H9 (cell line): ENCODE data around the gene VDAC1. TPM values are rescaled to one million over a fixed set of nuclear protein-coding genes. Genes with fewer than 3 reads are reported as not detected.

ENCODE experiments used
- DNase-seq: peaks from one replicate; pipeline ENCODE4 v3.0.0-alpha.2; 2017
- H2AFZ ChIP-seq: one replicate; pipeline ENCODE4 v1.6.1; 2013; ENCODE audit warnings: mild to moderate bottlenecking, low read length, control low read depth, moderate library complexity
- H2AK5ac ChIP-seq: 2 replicates; pipeline ENCODE4 v1.6.1; 2013; ENCODE audit warnings: low read length, control low read depth, mixed read lengths; ENCODE audit not compliant: insufficient read length
- H2BK120ac ChIP-seq: one replicate; pipeline ENCODE4 v1.6.1; 2013; ENCODE audit warnings: low read depth, mild to moderate bottlenecking, low read length, control low read depth, inconsistent platforms; ENCODE audit not compliant: poor library complexity, severe bottlenecking
- H2BK12ac ChIP-seq: 2 replicates; pipeline ENCODE4 v1.6.1; 2013; ENCODE audit warnings: low read length, control low read depth, mixed read lengths, low read depth; ENCODE audit not compliant: insufficient read length
- H2BK15ac ChIP-seq: 2 replicates; pipeline ENCODE4 v1.6.1; 2013; ENCODE audit warnings: low read depth, low read length, control low read depth
- H2BK20ac ChIP-seq: one replicate; pipeline ENCODE4 v1.6.1; 2013; ENCODE audit warnings: low read depth, mild to moderate bottlenecking, low read length, control low read depth, inconsistent platforms; ENCODE audit not compliant: poor library complexity, severe bottlenecking
- H2BK5ac ChIP-seq: 2 replicates; pipeline ENCODE4 v1.6.1; 2013; ENCODE audit warnings: low read length, control low read depth, mixed read lengths; ENCODE audit not compliant: insufficient read length
- H3K14ac ChIP-seq: 2 replicates; pipeline ENCODE4 v1.6.1; 2013; ENCODE audit warnings: low read length, control low read depth; ENCODE audit not compliant: insufficient read depth
- H3K18ac ChIP-seq: 2 replicates; pipeline ENCODE4 v1.6.1; 2013; ENCODE audit warnings: low read depth, mild to moderate bottlenecking, mixed read lengths, low read length, control low read depth; ENCODE audit not compliant: insufficient read length
- H3K23ac ChIP-seq: 2 replicates; pipeline ENCODE4 v1.6.1; 2013; ENCODE audit warnings: low read length, control low read depth, mixed read lengths, low read depth; ENCODE audit not compliant: insufficient read length
- H3K23me2 ChIP-seq: 2 replicates; pipeline ENCODE4 v1.6.1; 2013; ENCODE audit warnings: low read depth, mild to moderate bottlenecking, mixed read lengths, low read length, control low read depth; ENCODE audit not compliant: insufficient read length, poor library complexity, severe bottlenecking
- H3K27ac ChIP-seq: 2 replicates; pipeline ENCODE4 v1.5.1; 2013; ENCODE audit warnings: low read length, control low read depth, mixed read lengths, low read depth; ENCODE audit not compliant: insufficient read length
- H3K27me3 ChIP-seq: 2 replicates; pipeline ENCODE4 v1.6.1; 2013; ENCODE audit warnings: low read length, control low read depth, inconsistent platforms; ENCODE audit not compliant: insufficient read depth
- H3K4ac ChIP-seq: 2 replicates; pipeline ENCODE4 v1.6.1; 2013; ENCODE audit warnings: low read depth, mild to moderate bottlenecking, control low read depth, inconsistent platforms, low read length, moderate library complexity
- H3K4me1 ChIP-seq: 2 replicates; pipeline ENCODE4 v1.6.1; 2013; ENCODE audit warnings: low read length, control low read depth, inconsistent platforms; ENCODE audit not compliant: insufficient read depth
- H3K4me2 ChIP-seq: 2 replicates; pipeline ENCODE4 v1.6.1; 2013; ENCODE audit warnings: low read length, control low read depth, mixed read lengths; ENCODE audit not compliant: insufficient read length, insufficient read depth
- H3K56ac ChIP-seq: 2 replicates; pipeline ENCODE4 v1.6.1; 2013; ENCODE audit warnings: low read depth, mild to moderate bottlenecking, mixed read lengths, low read length, control low read depth; ENCODE audit not compliant: insufficient read length
- H3K79me1 ChIP-seq: 2 replicates; pipeline ENCODE4 v1.6.1; 2013; ENCODE audit warnings: low read depth, mild to moderate bottlenecking, moderate library complexity, low read length, control low read depth, inconsistent platforms; ENCODE audit not compliant: insufficient read depth, poor library complexity, severe bottlenecking
- H3K79me2 ChIP-seq: 2 replicates; pipeline ENCODE4 v1.6.1; 2013; ENCODE audit warnings: low read length, control low read depth, inconsistent platforms; ENCODE audit not compliant: insufficient read depth
- H3K9ac ChIP-seq: 2 replicates; pipeline ENCODE4 v1.6.1; 2013; ENCODE audit warnings: low read length, control low read depth, mixed read lengths; ENCODE audit not compliant: insufficient read length; ENCODE audit errors: extremely low read depth
- H3K9me3 ChIP-seq: one replicate; pipeline ENCODE4 v1.6.1; 2013; ENCODE audit warnings: low read depth, low read length, inconsistent platforms; ENCODE audit not compliant: control insufficient read depth
- H3T11ph ChIP-seq: one replicate; pipeline ENCODE4 v1.6.1; 2013; ENCODE audit warnings: mild to moderate bottlenecking, low read length, control low read depth, inconsistent platforms
- H4K20me1 ChIP-seq: one replicate; pipeline ENCODE4 v1.6.1; 2013; ENCODE audit not compliant: control insufficient read depth, insufficient read length, insufficient read depth
- H4K5ac ChIP-seq: 2 replicates; pipeline ENCODE4 v1.6.1; 2013; ENCODE audit warnings: low read depth, mild to moderate bottlenecking, mixed read lengths, low read length, control low read depth; ENCODE audit not compliant: insufficient read length
- H4K8ac ChIP-seq: replicated peaks from 2 replicates; pipeline ENCODE4 v1.6.1; 2013; ENCODE audit warnings: low read length, control low read depth, mixed read lengths, low read depth; ENCODE audit not compliant: insufficient read length
- H4K91ac ChIP-seq: 2 replicates; pipeline ENCODE4 v1.6.1; 2013; ENCODE audit warnings: low read depth, mild to moderate bottlenecking, moderate library complexity, mixed read lengths, low read length, control low read depth; ENCODE audit not compliant: insufficient read length
- H3K27ac Mint-ChIP-seq, 3 experiments: 2 replicates in 2 of 3; 3 replicates in 1 of 3; pipeline ENCODE4 v1.8.0; 2020 to 2021; ENCODE audit warnings: mixed read lengths in 3 of 3, mild to moderate bottlenecking in 1 of 3, moderate library complexity in 1 of 3
- H3K27me3 Mint-ChIP-seq: 2 replicates; pipeline ENCODE4 v1.8.0; 2021; ENCODE audit warnings: low read depth, mild to moderate bottlenecking, moderate library complexity, mixed read lengths
- H3K36me3 Mint-ChIP-seq, 3 experiments: 2 replicates in 2 of 3; 3 replicates in 1 of 3; pipeline ENCODE4 v1.8.0; 2020 to 2021; ENCODE audit warnings: low read depth in 3 of 3, mixed read lengths in 3 of 3; ENCODE audit not compliant: insufficient read depth in 1 of 3
- H3K4me1 Mint-ChIP-seq, 2 experiments: 2 replicates each; pipeline ENCODE4 v1.8.0; 2020; ENCODE audit warnings: mixed read lengths in 2 of 2
- H3K4me3 Mint-ChIP-seq, 2 experiments: 2 replicates in 1 of 2; 3 replicates in 1 of 2; pipeline ENCODE4 v1.8.0; 2020 to 2021; ENCODE audit warnings: mild to moderate bottlenecking in 2 of 2, mixed read lengths in 2 of 2, moderate library complexity in 1 of 2
- H3K9me3 Mint-ChIP-seq, 2 experiments: 2 replicates in 1 of 2; 3 replicates in 1 of 2; pipeline ENCODE4 v1.8.0; 2020; ENCODE audit warnings: mild to moderate bottlenecking in 2 of 2, mixed read lengths in 2 of 2, moderate library complexity in 1 of 2
- WGBS: extraction: QIAGEN DNeasy Blood & Tissue Kit; methylation state at CpG from one replicate; pipeline ENCODE4 v1.1.7; 2013; ENCODE audit warnings: missing lambda C conversion rate, low lambda C conversion rate, mixed read lengths; ENCODE audit not compliant: insufficient read length; ENCODE audit errors: extremely low coverage; 5-methylcytosine and 5-hydroxymethylcytosine counted together
- total RNA-seq: library from RNA; stranded (reverse); gene quantifications from 2 replicates; pipeline ENCODE4 v1.2.1, GENCODE V29; 2021
- TF ChIP-seq, protein P1 (sequence below): fragments of 200-600 bp; sonication (generic); conservative IDR thresholded peaks from 3 replicates; pipeline ENCODE4 v1.8.0; 2021; ENCODE audit warnings: antibody characterized with exemption, mild to moderate bottlenecking

The VDAC1 gene
- total RNA-seq, 1 experiment from 2014 or later, result 208 TPM

DNA sequence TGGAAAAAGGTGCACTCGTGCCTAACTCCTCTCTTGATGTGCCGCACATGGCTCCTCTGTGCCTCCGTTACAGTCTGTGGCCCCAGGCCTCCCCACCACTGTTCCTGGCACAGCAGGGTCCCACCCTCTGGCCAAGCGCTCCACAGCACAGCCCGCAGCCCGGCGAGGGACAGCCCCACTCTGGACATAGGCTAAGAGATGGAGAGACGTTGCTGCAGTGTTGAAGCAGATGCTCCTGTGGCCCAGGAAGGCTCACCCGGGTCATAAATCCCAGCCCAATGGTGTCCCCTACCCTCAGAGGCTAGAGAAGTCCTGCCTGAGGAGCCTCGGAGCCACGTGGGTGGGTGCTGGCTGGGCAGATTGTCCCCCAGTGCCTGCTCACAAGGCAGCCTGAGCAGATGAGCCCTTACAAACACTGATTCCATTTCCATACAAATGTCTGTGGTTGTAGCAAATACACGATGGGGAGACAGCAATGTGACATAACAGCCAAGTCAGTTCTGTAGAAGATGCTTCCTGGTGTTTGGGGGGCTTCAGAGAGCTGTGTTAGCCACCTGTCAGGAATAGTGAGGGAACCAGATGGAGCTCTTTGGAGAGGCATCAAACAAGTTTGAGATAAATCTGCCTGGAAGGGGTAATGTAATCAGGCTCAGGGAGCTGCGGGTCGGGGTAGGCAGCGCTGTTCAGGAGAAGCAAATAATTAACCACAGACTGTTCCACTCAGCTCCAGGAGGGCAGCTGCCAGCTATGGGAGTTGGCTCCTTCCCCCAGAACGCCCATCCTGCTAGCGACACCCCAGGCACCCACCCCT is 78.1 kb downstream of the VDAC1 start:
- H4K5ac ChIP-seq, result no peak overlapping the region

More for the DNA sequence above, 78.1 kb downstream of the VDAC1 start:
- H3K18ac ChIP-seq, result no peak overlapping the region
- no peak overlapping the region for H3K27ac ChIP-seq
- H3K4ac ChIP-seq, result no peak overlapping the region
- H3T11ph ChIP-seq, result no peak overlapping the region
- no peak overlapping the region for H2BK5ac ChIP-seq
- no peak overlapping the region; a peak in 1 of 7 replicates for H3K27ac Mint-ChIP-seq
- H2AK5ac ChIP-seq, result no peak overlapping the region
- H3K4me2 ChIP-seq, result no peak overlapping the region
- DNase-seq, result no peak
- H4K20me1 ChIP-seq, result no peaks in the 10 kb centered on the region
- H3K79me2 ChIP-seq, result no peaks in the 10 kb centered on the region
- H2BK12ac ChIP-seq, result no peak overlapping the region
- H3K79me1 ChIP-seq, result no peaks in the 10 kb centered on the region
- no peak overlapping the region for H3K56ac ChIP-seq
- WGBS, result no CpG with 5 or more reads among the region's 17 CpGs
- H3K23ac ChIP-seq, result no peak overlapping the region
- no peak overlapping the region for H3K14ac ChIP-seq
- H2BK15ac ChIP-seq, result no peak overlapping the region
- TF ChIP-seq, protein P1, sequence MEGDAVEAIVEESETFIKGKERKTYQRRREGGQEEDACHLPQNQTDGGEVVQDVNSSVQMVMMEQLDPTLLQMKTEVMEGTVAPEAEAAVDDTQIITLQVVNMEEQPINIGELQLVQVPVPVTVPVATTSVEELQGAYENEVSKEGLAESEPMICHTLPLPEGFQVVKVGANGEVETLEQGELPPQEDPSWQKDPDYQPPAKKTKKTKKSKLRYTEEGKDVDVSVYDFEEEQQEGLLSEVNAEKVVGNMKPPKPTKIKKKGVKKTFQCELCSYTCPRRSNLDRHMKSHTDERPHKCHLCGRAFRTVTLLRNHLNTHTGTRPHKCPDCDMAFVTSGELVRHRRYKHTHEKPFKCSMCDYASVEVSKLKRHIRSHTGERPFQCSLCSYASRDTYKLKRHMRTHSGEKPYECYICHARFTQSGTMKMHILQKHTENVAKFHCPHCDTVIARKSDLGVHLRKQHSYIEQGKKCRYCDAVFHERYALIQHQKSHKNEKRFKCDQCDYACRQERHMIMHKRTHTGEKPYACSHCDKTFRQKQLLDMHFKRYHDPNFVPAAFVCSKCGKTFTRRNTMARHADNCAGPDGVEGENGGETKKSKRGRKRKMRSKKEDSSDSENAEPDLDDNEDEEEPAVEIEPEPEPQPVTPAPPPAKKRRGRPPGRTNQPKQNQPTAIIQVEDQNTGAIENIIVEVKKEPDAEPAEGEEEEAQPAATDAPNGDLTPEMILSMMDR, result no peak
- H3K23me2 ChIP-seq, result no peaks in the 10 kb centered on the region
- no peaks in the 10 kb centered on the region for H3K9me3 Mint-ChIP-seq
- no peak overlapping the region for H4K8ac ChIP-seq
- no peak overlapping the region for H3K4me3 Mint-ChIP-seq
- H3K9ac ChIP-seq, result no peak overlapping the region
- H4K91ac ChIP-seq, result no peak overlapping the region
- H3K9me3 ChIP-seq, result no peaks in the 10 kb centered on the region
- H3K36me3 Mint-ChIP-seq, result no peaks in the 10 kb centered on the region
- no peaks in the 10 kb centered on the region for H3K27me3 ChIP-seq
- no peak overlapping the region for H2BK120ac ChIP-seq
- H2BK20ac ChIP-seq, result no peak overlapping the region
- peaks cover 0 to 21% of the 10 kb centered on the region in 2 experiments; a peak in 3 of 4 replicates for H3K4me1 Mint-ChIP-seq
- H3K27me3 Mint-ChIP-seq, result peaks cover 2% of the 10 kb centered on the region
- no peaks in the 10 kb centered on the region for H3K4me1 ChIP-seq
- no peak overlapping the region for H2AFZ ChIP-seq
